Measurements from ENCODE around the gene TTC28.

Gene TTC28

DNA sequence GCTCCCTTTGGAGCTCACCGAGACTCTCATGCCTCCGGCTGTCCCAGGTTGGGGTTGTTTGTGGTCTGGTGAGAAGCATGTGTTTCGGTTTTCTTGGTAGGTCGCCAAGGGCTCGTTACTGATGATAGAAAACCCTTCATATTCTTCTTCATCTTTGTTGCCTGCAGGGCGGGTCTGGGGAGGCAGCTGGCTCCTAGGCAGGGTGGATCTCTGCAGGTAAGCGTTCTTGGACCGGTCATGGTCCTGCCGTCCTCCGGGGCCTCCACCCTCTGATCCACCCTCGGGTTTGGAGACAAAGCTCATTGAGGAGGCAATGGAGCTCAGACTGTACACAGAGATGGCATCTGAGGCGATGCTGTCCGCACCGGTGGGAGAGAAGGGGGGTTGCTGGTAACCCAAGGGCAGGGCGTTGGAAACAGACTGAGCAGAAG lies 696.3 kb downstream of the TTC28 start:
- TF ChIP-seq, protein P1, sequence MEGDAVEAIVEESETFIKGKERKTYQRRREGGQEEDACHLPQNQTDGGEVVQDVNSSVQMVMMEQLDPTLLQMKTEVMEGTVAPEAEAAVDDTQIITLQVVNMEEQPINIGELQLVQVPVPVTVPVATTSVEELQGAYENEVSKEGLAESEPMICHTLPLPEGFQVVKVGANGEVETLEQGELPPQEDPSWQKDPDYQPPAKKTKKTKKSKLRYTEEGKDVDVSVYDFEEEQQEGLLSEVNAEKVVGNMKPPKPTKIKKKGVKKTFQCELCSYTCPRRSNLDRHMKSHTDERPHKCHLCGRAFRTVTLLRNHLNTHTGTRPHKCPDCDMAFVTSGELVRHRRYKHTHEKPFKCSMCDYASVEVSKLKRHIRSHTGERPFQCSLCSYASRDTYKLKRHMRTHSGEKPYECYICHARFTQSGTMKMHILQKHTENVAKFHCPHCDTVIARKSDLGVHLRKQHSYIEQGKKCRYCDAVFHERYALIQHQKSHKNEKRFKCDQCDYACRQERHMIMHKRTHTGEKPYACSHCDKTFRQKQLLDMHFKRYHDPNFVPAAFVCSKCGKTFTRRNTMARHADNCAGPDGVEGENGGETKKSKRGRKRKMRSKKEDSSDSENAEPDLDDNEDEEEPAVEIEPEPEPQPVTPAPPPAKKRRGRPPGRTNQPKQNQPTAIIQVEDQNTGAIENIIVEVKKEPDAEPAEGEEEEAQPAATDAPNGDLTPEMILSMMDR (IDR thresholded peaks at IDR 0.05; ENCODE audit: borderline replicate concordance, insufficient read depth, low read depth, low read length): no peak
- no peak overlapping the region for H3K4me3 ChIP-seq (ENCODE audit: low read depth, low read length)

DNA sequence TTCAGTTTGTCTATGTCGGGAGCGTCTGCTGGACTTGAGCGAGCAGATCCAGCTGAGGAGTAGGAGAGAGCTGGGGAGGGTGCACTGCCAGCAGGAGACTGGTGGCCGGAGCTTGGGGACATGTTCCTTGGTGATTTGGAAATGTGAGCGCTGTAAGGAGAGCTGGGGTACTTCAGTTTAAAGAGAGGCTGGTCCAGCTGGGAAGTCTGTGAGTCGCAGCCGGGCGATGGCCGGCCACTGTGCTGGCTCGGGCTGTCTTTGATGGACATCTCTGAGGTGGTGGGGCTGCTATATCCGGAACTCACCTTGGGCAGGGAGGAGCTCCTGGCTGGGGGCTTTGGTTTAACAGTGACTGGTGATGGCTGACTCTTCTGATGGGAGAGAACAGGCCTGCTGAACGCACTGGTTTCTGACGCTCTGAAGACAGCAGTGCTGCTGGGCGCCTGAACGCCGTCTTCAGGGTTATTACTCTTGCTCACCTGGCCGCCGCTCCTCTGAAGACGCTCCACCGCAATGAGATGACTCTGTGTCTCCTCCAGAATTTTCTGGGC lies 696.9 kb downstream of the TTC28 start:
- TF ChIP-seq, protein P1 (IDR thresholded peaks at IDR 0.05; ENCODE audit: borderline replicate concordance, insufficient read depth, low read depth, low read length): no peak
- H3K4me3 ChIP-seq (ENCODE audit: low read depth, low read length): no peak overlapping the region

DNA sequence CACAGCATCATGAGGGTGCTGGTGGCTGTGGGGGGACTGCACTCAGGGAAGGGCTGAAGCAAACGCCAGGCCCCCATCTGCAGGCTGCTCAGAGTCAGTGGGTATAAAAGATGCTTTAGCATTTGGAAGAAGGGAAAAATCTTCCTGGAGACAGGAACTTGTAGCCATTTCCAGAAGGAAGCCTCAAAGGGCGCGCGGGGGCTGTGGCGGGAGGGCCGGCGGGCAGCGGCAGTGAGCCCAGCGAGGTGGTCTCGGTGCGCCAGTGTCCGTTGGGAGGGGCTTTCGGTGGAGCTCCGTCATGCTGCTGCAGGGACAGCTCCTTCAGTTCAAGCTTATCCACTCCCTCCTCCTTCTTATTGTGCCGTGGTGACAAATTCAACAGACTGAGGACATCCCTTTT lies 697.5 kb downstream of the TTC28 start:
- H3K4me3 ChIP-seq (ENCODE audit: low read depth, low read length): no peak overlapping the region
- TF ChIP-seq, protein P1 (IDR thresholded peaks at IDR 0.05; ENCODE audit: borderline replicate concordance, insufficient read depth, low read depth, low read length): no peak

DNA sequence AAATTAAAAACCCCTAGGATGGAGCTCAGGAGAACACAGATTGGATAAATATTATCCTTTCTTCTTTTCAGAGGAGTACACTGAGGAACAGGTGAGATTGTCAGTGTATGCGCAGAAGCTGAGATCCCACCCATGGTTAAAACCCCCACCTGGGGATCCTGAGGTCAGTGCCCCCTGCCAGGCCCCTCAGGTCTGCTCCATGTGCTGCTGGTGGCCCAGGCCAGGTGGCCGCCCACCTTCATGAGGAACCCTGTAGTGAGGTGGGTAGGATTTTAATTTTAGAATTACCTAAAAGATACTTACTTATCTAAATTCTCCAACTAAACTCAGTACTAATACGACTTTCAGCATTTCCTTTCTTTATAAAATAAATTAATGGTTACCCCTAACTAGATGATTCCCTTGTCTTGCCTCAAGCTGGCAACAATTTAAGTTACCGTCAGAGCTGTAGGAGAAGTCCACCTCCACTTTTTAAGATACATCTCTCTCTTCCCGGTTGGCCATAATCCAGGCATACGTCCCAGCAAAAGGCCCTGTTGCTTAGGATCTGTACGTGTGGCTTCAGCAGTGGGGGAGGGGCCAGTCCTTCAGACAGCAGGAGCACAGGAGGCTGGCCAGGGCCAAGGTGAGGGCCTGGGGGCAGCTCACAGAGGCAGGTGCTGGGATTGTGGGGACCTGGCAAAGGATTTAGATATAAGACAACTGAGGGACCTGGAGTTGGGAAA lies 699.1 kb downstream of the TTC28 start:
- TF ChIP-seq, protein P1 (IDR thresholded peaks at IDR 0.05; ENCODE audit: borderline replicate concordance, insufficient read depth, low read depth, low read length): no peak
- H3K4me3 ChIP-seq (ENCODE audit: low read depth, low read length): no peak overlapping the region

DNA sequence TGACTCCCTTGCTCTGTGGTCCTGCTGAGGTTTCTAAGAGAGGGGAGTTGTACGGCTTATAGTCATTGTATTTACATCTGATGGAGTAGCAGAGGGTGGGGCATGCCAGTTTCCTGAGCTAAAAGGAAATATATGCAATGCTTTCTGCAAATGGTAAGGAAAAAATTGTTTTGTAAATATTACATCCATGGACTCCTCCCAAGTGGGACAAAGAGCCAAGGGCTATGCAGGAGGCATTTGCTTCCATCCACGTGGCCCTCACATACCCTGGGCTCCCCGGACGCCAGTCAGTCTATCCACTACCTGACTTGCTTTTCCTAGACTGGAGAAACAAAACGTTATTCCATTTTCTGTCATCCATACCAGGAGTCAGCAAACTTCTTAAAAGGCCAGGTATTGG lies 700.8 kb downstream of the TTC28 start:
- TF ChIP-seq, protein P1 (IDR thresholded peaks at IDR 0.05; ENCODE audit: borderline replicate concordance, insufficient read depth, low read depth, low read length): no peak
- no peak overlapping the region for H3K4me3 ChIP-seq (ENCODE audit: low read depth, low read length)

DNA sequence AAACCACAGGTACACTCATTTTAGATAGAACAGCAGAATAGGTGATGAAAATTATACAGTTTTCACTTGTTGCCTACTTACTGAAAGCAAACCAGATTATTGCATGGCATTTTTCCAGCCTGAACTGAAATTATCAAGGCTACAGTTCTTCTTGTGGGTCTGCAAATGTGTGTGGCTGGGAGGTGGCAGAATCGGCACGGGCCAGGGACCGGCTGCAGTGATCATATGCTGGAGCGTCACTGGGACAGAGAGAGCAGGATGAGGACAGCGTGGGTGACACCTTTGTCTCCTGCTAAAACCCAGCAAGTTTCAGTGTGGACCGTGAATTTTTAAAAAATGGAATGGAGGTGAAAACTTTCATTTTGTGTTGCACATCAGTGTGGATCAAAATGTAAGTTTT lies 701.3 kb downstream of the TTC28 start:
- TF ChIP-seq, protein P1 (IDR thresholded peaks at IDR 0.05; ENCODE audit: borderline replicate concordance, insufficient read depth, low read depth, low read length): no peak
- no peak overlapping the region for H3K4me3 ChIP-seq (ENCODE audit: low read depth, low read length)

DNA sequence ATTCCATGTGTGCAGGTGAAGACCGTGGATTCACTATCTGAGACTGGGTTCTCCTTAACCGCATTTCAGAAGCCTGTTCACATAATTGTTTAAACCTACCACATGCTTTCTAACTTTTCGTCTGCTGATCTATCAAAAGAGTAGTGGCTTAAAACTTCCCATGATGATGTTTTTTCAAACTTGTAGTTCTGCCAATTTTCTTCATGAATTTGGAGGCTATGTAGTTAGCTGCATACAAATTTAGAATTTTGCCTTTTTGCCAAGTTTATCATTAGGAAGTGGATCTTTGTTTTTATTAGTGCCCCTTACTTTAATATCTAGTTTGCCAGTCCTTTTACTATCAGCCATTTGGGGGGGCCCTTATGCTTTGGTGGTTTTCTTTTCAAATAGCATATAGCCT lies 703.1 kb downstream of the TTC28 start:
- H3K4me3 ChIP-seq (ENCODE audit: low read depth, low read length): no peak overlapping the region
- TF ChIP-seq, protein P1 (IDR thresholded peaks at IDR 0.05; ENCODE audit: borderline replicate concordance, insufficient read depth, low read depth, low read length): no peak

All from GM12875 (cell line).